RKO (cell line): ENCODE measurements around the gene FILIP1L.

Experiments
- DNase-seq: peaks from one replicate; pipeline ENCODE4 v3.0.0-alpha.2; 2016; ENCODE audit warnings: low spot score

FILIP1L gene

DNA sequence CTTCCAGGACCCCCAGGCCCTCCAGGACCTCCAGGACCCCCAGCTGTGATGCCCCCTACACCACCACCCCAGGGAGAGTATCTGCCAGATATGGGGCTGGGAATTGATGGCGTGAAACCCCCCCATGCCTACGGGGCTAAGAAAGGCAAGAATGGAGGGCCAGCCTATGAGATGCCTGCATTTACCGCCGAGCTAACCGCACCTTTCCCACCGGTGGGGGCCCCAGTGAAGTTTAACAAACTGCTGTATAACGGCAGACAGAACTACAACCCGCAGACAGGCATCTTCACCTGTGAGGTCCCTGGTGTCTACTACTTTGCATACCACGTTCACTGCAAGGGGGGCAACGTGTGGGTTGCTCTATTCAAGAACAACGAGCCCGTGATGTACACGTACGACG lies 318.7 kb downstream of the FILIP1L start:
- no peak for DNase-seq

DNA sequence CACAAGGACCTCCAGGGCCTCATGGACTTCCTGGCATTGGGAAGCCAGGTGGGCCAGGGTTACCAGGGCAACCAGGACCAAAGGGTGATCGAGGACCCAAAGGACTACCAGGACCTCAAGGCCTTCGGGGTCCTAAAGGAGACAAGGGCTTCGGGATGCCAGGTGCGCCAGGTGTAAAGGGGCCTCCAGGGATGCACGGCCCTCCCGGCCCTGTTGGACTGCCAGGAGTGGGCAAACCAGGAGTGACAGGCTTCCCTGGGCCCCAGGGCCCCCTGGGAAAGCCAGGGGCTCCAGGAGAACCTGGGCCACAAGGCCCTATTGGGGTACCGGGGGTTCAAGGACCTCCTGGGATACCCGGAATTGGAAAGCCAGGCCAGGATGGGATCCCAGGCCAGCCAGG lies 319.8 kb downstream of the FILIP1L start:
- DNase-seq = no peak

DNA sequence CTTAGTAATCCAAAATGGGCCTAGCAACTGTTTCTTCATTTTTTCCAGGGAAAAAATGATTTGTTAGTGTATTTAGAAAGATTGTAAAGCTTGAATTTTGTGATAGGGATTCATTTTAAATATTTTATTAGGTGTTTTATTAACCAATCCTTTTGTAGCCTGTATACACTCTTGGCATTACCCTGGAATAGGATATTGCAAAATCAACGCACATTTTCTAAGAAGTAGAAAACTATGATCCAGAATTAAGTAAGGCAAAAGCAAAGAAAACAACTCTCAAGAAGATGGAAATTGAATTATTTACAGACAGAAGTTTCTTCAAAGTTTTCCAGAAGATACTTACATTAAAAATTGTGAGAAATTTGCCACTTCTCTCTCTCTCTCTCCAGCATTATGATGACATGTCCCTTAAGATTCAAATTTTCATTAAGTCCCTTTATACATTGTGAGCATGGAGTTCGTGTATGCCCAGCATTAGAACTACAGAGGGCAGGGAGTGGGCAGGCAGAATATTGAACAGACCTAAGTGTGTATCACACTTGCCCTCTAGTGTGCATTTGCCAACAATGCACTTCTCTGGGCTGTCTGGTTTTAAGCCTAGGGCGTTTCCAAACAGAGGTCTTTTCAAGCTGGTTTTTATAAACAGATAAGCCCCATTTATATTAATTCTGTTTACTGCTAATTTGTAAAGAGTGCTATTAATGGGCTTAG lies 325.1 kb downstream of the FILIP1L start:
- DNase-seq = peak; percentile 67
